ENCODE data around the gene NKD1.

Gene NKD1

GRCh38 chr16:50678531-50678930 lies 130.3 kb downstream of the NKD1 start:
- DNase-seq, result no peak

- DNase-seq, result no peak
These were observed 131.1 kb downstream of the NKD1 start for GRCh38 chr16:50679266-50679665.

DNA sequence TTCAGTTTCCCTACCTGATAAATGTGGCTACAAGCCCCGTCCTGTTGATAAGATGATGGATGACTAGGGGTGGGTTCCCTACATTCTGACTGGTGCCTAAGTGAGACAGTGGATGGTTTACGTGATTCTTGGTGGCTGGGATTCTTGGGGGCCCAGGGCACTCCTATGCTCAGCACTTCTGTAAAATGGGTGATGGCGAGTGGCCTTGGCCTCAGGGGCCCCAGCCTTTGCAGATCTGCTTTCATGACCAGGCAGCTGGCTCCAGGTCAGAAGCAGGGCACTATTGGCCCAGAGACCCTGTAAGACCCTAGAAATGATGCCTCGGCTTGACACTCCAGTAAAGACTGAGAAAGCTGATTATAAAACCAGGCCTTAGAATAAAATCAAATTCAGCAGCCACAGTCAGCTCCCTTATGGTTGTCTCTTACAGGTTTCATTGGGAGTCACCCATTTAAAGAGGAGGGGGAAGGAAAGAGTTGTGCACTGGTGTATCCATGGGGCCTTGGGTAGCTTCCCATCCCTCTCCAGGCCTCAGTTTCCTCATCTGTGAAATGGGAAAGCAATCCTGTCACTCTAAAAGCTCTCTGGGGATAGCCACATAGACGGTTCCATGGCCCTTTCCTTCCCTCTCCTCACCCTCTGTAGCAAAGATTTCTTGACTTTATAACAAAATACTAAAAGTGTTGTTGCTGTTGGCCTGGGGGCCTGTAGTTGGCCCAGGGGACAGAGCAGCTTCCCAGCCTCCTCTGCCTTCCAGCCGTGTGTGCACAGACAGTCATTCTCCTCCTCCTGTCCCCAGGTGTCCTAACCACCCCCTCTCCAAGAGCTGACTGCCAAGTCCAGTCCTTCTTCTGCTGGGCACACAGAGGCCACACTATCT lies 131.7 kb downstream of the NKD1 start:
- DNase-seq, result no peak

DNA sequence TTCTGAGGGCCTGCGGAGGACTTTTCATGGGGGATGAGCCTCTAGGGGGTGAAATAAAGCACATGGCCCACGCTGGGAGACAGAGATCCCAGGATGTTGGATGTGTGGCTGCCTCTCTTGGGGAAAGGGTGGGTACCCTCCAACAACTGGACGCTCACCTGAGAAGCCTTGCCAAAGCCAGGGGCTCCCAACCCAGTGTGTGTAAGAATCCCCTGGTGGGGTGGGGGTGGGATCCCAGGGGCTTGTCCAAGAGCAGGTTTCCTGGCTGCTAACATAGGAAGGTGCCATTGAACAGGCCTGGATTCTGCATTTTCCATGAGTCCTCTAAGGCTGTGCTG lies 132.3 kb downstream of the NKD1 start:
- DNase-seq, result no peak

DNA sequence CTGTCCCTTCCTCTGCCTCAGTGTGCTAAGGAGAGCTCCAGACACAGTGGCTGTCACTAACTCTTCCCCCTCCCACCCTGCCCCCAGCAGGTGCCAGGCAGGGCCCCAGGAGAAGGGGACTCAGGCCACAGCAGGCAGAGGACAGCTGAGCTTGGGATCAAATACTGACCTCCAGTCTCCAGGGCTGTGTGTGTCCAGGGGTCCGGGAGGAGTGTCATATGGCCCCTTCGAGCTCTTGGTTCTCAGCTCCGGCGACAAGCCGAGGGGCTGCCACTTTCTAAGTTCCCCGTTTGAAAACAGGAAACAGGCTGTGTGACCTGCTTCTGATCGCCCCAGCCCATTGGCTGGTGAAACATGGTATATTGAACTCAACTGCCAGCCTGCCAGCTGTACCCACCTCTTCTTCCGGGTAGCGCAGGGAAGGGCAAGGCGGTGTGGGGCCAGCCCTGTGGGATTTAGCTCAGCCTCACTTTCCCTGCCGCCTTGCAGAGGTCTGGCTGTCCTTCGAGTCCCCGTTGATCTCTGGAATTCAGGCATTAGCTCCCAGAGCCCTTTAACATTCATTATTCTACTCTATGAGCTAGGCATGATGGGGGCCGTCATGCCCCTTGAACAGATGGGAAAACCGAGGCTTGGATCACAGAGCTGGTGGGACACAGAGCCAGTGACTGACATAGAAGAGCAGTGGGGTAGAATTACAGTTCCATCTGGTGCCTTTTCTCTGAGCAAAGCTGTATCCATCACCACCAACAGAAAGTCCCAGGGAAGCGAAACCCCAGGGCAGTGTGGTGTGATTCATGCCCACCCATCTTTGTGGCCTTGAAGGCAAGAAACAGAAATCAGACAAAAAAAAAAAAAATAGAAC lies 133.1 kb downstream of the NKD1 start, which contains the start of gene SNX20:
SNX20 (minus strand) TSS at position 292 of the 865 bp plus-strand sequence. CDS start 3,786 bp downstream, outside the sequence.
- DNase-seq, result no peak

DNA sequence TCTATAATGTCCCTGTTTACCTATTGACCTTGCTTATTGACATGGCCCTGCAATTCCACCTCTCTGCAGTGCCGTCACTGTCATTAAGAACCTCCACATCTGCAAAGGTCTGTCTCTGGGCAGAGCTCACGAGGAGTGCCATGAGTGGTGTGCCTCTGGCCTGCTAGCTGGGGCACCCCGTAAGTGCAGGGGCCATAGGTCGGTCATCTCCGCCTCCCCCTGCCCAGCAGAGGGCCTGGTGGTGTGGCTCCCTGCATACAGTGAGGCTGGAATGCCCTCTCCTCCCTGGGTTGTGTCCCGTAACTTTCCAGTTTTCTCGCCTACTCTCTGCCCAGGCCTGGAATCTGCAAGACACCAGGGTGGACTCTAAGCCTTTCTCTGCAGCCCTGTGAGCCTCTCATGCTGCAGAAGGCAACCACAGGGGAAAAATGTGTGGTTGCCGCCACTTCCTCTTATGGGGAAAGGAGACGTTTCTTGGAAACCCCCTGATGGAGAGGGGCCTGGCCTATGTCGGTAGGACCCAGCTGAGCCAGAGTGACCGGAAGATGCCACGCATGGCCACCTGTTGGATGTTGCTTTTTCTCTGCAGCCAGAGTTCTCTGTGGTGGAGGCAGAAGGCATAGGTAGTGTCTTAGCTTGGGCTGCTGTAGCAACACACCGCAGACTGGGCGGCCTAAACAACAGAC lies 135.6 kb downstream of the NKD1 start:
- no peak for DNase-seq

DNA sequence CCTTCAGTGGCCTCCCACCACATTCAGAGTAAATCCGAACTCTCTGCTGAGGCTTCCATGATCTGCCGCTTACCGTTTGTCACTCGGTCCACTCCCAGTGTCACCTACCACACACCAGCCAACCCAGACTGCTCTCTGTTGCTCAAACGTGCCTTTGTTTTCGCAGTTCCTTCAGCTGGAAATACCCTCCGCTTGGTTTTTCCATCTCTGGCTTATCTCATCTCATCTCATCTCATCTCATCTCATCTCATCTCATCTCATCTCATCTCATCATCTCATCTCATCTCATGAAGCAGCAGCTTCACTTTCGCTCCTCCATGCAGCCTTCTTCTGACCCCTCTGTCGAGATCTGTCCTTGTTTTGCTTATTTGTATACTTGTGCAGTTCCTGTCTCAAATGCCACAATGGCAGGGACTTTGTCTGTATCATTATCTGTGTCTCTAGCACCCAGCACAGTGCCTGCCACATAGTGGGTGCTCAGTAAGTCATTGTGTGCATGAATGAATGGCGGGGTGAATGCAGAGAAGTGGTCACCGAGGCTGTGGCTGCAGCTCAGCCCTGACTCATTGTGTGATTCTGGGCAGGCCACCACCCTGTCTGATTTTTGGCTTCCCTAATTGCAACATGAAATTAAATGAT lies 136.7 kb downstream of the NKD1 start:
- no peak for DNase-seq

GRCh38 chr16:50685462-50686063 lies 137.4 kb downstream of the NKD1 start:
- DNase-seq, result no peak

DNA sequence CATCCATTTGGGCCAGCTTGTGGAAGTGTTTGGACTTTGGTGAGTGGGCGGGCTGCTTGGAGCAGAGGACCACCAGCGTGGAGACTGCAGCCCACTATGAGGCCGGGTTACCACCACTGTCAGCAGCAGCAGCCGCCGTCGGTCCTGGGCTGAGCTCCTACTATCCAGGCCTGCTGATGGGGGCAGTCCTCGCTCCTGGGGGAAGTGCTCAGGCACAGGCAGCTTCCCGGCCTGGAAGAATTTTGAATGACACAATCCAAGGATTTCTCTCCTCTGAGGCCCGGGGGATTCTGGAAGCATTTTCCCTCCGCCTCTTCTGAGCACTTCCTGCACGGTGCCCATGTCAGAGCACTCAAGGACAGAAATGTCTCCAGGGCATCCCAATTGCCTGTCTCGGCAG lies 139.9 kb downstream of the NKD1 start:
- no peak for DNase-seq

GRCh38 chr16:50688867-50689266 lies 140.7 kb downstream of the NKD1 start:
- no peak for DNase-seq

GRCh38 chr16:50690177-50690576 lies 142.0 kb downstream of the NKD1 start:
- no peak for DNase-seq

DNA sequence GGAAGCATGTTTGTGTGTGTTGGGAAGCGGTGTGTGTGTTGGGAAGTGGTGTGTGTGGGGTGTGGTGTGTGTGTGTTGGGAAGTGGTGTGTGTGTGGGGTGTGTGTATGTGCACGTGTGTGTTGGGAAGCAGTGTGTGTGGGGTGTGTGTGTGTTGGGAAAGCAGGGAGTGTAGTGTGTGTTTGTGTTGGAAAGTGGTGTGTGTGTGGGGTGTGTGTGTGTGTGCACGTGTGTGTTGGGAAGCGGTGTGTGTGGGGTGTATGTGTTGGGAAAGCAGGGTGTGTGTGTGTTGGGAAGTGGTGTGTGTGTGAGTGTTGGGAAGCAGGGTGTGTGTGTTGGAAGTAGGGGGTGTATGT lies 144.4 kb downstream of the NKD1 start:
- DNase-seq, result no peak

DNA sequence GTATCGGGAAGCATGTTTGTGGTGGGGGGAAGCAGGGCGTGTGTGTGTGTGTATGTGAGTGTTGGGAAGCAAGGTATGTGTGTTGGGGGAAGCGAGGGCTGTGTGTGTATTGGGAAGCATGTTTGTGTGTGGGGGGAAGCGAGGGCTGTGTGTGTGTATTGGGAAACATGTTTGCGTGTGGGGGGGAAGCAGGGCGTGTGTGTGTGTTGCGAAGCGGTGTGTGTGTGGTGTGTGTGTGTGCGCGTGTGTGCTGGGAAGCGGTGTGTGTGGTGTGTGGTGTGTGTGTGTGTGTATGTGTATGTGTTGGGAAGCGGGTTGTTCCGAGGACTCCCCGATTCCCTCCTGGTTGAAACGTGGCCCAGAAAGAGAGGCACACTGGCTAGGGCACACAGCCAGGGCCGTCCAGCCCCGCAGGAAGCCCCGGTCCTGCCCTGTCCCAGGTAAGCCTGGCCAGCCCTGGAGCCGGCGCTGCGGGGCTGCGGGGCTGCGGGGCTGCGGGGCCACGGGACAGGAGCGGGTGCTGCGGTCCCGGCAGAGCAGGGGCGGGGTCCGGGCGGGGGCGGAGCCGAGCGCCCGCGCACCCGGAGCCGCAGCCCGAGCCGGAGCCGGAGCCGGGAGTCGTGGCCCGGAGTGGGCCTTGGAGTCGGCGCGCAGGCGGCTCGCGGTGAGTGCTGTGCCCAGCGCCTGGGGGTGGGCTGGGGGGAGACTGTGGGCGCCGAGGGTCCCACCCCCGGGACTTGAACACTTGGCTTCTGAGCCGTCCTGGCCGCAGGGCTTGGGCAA lies 145.0 kb downstream of the NKD1 start, which contains the start of gene NOD2:
NOD2 (plus strand) TSS at position 608 of the 783 bp plus-strand sequence. CDS start 5,890 bp downstream, outside the sequence.
- no peak for DNase-seq

GRCh38 chr16:50694206-50694605 lies 146.0 kb downstream of the NKD1 start:
- no peak for DNase-seq

DNA sequence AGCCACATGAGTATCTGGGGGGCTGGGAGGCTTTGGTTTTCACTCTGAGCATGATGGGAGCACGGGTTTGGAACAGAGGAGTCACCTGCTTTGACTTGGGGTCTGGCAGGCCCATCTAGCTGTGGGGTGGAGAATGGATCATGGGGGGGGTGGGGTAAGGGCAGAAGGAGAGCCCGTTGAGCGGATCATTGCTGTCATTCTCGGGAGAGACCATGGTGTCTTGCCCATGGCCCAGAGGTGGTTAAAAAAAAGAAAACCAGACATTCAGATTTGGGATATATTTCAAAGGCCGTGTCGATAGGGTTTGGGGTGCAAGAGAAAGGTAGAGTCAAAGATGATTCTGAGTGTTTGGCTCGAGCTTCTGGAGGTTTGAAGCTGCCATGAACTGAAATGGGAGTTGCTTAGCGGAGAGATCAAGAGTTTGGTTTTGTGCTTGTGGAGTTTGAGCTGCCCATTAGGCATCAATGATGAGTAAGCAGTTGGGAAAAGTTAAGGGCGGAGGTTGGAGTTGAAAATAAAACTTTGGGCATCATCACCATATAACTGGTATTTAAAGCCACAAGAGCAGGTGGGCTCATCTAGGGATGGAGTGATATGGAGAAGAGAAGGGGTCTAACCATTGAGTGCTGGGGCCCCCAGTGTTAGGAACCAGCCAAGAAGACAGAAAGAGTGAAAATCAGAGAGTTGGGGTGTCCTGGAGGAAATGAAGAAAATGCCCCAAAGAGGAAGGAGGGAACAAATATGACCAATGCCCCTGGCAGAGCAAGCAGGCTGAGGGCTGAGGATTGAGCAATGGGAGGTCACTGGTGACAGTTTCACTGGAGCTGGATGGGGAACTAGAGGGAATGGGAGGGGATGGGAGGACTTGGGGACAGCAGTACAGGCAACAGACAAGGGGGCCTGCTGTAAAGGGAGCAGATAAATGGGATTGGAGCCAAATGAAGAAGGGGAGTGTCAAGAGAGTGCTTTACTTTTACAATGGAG lies 147.1 kb downstream of the NKD1 start:
- DNase-seq, result no peak

DNA sequence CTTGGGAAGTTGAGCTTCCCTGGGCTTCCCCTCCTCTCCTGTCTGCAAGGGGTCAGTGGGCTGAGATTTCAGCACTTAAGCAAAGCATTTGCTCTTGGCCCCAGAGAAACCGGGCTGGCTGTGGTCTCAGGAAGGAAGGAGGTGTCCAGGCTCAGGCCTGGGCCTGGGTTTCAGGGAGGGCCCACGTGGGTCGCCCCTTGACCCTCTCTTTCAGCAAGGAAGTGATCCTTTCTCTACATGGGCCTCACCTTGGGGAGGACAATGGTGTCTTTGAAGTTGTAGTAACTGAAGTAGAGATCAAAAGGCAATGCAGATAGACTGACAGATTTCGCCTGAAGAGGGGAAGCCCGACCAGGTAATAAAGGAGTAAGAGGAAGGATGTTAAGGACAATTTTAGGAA lies 147.9 kb downstream of the NKD1 start:
- DNase-seq, result no peak

- DNase-seq, result no peak
These were observed 148.6 kb downstream of the NKD1 start for GRCh38 chr16:50696575-50697420.

DNA sequence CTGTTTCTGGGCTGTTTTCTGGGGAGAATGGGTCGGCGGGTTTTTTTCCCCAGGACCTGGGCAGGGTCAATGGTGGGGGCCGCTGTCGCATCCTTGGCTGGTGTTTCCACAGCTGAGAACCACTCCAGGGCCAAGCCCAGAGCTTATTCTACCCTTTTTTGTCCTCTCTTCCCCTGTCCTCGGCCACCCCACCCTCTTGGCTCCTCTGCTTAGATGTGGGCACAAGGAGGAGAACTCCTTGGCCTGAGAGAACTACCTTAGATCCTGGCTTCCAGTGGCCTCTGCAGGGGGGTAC lies 149.2 kb downstream of the NKD1 start:
- no peak for DNase-seq

Data from NCI-H1436 (cell line).